Activated T-helper 1 cell treated with anti-CD3 and anti-CD28 coated beads, Interleukin-2, amount 50 U/mL, for 16 hours (primary cell): ENCODE results near the gene RPS6KA4.
A peak's percentile ranks its signal among the peaks of the same experiment; 100 is the strongest.
"Not testable (repeated sequence)": the region's sequence is repeated elsewhere in the genome, so short reads cannot be mapped to it uniquely, and the experiment has no call there.

Experiments used
- DNase-seq, 2 donors: peaks; one replicate each; pipeline ENCODE4 v3.0.0-alpha.2; 2020; ENCODE audit warnings: low read depth in 1 of 2, low spot score in 1 of 2

The RPS6KA4 gene

GRCh38 chr11:64358907-64359711, at the start of gene RPS6KA4:
Gene RPS6KA4, plus strand, starts transcription at chr11:64359162. Its CDS starts 74 bp downstream, at chr11:64359236.
- no peak for DNase-seq

- DNase-seq: no peak
Measured at GRCh38 chr11:64312947-64313346, 46.0 kb upstream of the RPS6KA4 start.

DNA sequence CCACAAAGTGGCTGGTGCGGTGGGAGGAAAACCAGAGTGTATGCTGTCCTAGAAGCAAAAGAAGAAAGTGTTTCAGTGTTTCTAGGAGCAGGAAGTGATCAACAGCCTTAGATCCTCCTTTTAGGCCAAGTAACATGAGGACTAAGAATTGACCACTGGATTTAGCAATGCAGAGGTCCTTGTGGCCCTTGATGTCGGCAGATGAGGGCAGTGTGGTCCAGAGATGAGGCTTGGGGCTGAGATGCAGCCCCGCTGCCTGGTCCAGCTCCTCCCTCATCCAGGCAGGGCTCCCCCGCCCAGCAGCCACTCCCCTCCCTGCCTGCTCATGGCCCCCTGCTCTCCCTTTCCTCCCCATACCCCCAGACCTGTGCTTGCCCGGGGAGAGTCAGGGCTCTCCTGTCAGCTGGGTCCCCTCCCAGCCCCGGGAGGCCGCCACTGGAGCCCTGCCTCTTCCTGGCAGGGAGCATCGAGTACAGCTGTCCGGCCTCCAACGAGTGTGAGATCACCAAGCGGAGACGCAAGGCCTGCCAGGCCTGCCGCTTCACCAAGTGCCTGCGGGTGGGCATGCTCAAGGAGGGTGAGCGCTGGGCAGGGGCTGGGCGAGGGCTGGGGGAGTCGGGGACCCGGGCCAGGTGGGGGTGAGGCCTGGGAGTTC, 45.3 kb upstream of the RPS6KA4 start:
- no peak for DNase-seq

- no peak for DNase-seq
Measured at GRCh38 chr11:64314146-64314804, 44.7 kb upstream of the RPS6KA4 start.

- no peak for DNase-seq
Measured at GRCh38 chr11:64314805-64315561, 44.0 kb upstream of the RPS6KA4 start.

- DNase-seq: not testable (repeated sequence)
Measured at GRCh38 chr11:64315667-64316526, 43.1 kb upstream of the RPS6KA4 start.

DNA sequence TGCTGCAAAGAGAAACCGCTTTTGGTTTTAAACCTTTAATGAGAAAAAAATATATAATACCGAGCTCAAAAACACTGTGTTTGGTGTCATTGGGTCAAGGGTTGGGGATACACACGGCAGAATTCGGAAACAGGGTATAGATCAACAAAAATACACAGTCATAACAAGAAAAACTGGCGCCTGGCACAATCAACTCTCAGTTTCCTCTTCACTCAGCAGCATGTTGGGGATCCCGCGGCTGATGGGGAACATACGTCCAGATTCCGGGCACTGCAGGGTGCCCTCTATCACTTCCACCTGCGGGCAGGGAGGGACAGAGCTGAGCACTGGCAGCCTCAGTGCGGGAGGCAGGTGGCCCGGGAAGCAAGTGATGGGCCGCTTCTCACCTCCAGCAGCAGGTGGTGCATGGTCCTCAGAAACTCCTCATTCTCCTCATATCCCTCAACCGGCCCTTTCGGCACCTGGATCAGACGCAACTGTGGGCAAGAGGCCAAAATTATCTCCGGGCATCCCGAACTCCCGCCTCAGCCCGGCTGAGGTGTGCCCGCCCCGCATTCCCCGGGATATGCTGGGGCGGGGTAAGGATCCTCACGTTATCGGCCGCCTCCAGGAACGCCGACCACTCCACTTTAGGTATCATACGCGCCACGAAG, 42.2 kb upstream of the RPS6KA4 start:
- no peak for DNase-seq

DNA sequence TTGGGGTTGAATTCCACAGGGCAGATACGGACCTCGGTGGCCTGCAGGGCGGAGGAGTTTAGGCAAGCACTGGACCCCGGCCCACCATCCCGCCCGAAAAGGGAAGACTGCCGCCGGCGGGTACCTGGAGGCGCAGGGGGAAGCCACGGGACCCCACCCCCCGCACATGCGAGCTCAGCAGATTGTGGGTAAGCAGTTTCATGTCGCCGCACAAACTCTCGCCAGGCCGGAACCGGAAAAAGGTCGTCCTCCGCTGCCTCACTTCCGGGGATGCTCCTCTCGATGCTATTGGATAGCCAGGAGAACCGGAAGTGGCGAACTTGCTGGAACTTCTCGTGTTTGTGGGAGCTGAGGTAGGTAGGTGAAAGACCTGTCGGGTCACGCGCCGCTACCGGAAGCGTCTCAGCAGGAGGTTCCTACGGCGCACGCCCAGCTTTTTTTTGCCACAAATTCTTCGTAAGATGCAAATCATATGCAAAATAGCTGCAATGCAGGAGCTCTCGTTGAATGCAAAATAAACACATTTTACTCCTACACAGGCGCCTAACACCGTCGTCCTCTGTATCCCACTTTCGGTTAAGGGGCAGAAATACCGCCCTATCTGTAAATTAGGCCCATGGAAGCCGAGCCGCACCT, 41.5 kb upstream of the RPS6KA4 start, which contains the start of gene TRMT112:
Gene TRMT112, minus strand, starts transcription at position 235 of the 636 bp plus-strand sequence. Its CDS starts 33 bp downstream, at position 202.
- DNase-seq: peak; percentile 92 to 93

- DNase-seq: peak; percentile 88 to 91
Measured at GRCh38 chr11:64317961-64318765, 40.8 kb upstream of the RPS6KA4 start, which contains the start of gene PRDX5. Gene PRDX5, plus strand, starts transcription at chr11:64318121. Its CDS starts 95 bp downstream, at chr11:64318216.

GRCh38 chr11:64318766-64319761, 39.9 kb upstream of the RPS6KA4 start:
- no peak for DNase-seq

DNA sequence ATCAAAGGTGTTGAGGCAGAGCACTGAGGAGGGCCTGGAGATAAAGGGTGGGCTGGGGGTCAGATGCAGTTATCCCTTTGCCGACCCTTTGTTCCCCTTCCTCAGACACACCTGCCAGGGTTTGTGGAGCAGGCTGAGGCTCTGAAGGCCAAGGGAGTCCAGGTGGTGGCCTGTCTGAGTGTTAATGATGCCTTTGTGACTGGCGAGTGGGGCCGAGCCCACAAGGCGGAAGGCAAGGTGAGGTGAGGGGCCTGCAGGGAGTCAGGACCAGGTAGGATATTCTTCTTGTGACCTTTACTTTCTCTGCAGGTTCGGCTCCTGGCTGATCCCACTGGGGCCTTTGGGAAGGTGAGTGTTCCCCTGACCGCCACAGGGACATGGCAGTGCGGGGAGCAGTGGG, 38.4 kb upstream of the RPS6KA4 start:
- DNase-seq: no peak

DNA sequence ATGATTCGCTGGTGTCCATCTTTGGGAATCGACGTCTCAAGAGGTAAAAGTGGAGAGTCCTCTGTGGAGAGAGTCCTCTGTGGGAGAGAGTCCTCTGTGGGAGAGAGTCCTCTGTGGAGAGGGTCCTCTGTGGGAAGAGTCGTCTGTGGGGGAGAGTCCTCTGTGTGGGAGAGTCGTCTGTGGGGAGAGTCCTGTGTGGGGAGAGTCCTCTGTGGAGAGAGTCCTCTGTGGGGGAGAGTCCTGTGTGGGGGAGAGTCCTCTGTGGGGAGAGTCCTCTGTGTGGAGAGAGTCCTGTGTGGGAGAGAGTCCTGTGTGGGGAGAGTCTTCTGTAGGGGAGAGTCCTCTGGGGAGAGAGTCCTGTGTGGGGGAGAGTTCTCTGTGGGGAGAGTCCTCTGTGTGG, 37.9 kb upstream of the RPS6KA4 start:
- DNase-seq: no peak

DNA sequence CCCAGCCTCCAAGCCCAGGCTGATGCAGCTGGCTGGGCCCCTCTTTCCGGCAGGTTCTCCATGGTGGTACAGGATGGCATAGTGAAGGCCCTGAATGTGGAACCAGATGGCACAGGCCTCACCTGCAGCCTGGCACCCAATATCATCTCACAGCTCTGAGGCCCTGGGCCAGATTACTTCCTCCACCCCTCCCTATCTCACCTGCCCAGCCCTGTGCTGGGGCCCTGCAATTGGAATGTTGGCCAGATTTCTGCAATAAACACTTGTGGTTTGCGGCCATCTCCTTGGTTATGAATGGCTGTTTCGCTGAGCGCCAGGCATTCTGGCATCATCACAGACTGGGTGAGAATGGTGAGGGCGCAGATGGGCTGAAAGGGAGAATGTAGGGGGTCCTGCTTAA, 37.4 kb upstream of the RPS6KA4 start:
- DNase-seq: no peak

DNA sequence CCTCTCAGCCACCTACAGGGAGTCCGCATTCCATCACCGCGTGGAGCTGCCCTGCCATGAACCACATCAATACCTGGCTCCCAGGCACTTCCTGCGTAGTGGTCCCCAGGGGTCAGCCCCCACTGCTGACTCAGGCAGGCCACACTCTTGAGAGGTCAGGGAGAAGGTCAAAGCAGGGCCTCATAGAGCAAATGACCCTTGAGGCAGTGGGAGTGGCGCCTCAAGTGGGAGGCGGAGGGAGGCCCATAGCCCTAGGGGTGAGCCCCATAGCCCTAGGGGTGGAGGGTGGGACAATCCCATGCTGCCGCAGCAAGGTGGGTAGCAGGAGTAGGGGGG, 36.1 kb upstream of the RPS6KA4 start:
- no peak for DNase-seq

DNA sequence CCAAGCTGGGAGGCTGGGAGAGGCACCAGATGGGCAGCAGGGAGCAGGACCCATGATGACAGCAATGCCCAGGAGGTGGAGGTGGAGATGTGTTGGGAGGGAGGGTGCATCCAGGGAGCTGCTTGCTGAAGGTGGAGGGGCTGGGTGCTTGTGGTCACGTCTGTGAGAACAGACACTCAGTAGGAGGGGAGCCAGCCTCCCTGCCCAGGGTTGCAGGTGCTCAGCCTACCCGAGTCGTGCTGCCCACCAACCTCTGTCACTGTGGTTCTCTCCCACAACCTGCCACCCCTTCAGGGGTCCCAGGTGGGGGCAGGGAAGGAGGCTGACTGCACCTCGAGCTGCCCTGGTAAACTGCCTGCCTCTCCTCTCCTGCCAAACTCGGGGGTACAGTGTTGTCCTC, 35.6 kb upstream of the RPS6KA4 start:
- DNase-seq: no peak

DNA sequence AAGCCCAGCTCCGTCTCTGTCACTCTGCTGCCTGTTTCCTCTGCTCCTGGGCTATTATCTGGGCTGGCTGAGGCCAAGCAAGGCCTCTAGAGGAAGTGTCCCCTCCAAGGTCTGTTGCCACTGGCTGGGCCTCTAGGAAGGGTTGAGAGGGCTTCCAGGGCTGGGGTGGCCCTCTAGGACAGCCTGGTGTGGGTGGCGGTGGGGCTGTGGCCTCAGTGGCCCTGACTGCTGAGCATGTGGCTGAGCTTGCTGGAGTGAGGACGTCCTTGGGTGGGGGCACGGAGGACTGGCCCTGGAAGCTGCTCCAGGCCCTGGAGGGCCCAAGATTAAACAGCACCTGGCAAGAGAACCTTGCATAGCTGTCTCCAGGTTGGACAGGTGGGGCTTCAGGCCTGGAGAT, 35.0 kb upstream of the RPS6KA4 start:
- not testable (repeated sequence) for DNase-seq
